Breast epithelium (tissue), 4 donors: ENCODE measurements around the gene ZMYND8. TPM values are rescaled to one million over a fixed set of nuclear protein-coding genes. Genes with fewer than 3 reads are reported as not detected.

Experiments used
- DNase-seq, 2 donors: peaks; one replicate each; pipeline ENCODE4 v3.0.0-alpha.2; 2019; ENCODE audit warnings: low spot score in 2 of 2
- H3K27ac ChIP-seq, 2 donors: fragments of 200-600 bp; sonication (generic) in 1 of 2; one replicate each; pipeline ENCODE4 v1.5.1; 2016 to 2019; ENCODE audit warnings: mild to moderate bottlenecking in 1 of 2
- H3K27me3 ChIP-seq, 2 donors: fragments of 200-600 bp; sonication (generic) in 1 of 2; one replicate each; pipeline versions ENCODE4 v1.5.1 to v1.6.0; 2017 to 2019; ENCODE audit warnings: control low read depth in 1 of 2, mild to moderate bottlenecking in 1 of 2
- H3K36me3 ChIP-seq: fragments of 200-600 bp; one replicate; pipeline ENCODE4 v1.5.1; 2019
- H3K4me1 ChIP-seq, 2 donors: fragments of 200-600 bp; sonication (generic); one replicate each; pipeline ENCODE4 v1.5.1; 2016 to 2019; ENCODE audit warnings: control low read depth in 1 of 2
- H3K4me3 ChIP-seq, 3 donors: fragments of 200-600 bp; sonication (generic); 1 replicate in 2 of 3; 2 replicates in 1 of 3; pipeline ENCODE4 v1.5.1; 2016 to 2019; ENCODE audit warnings: mild to moderate bottlenecking in 3 of 3, moderate library complexity in 2 of 3
- H3K9me3 ChIP-seq, 2 donors: fragments of 200-600 bp; sonication (generic) in 1 of 2; one replicate each; pipeline ENCODE4 v1.5.1; 2016 to 2019; ENCODE audit warnings: control low read depth in 1 of 2
- POLR2A ChIP-seq: fragments of 450-650 bp; IDR thresholded peaks from one replicate; pipeline ENCODE4 v1.6.1; 2016; ENCODE audit warnings: antibody characterized with exemption, mild to moderate bottlenecking, moderate library complexity
- POLR2AphosphoS5 ChIP-seq, 3 donors: sonication (generic); formaldehyde crosslinking; IDR thresholded peaks; one replicate each; pipeline ENCODE4 v1.6.1; 2017; ENCODE audit warnings: antibody characterized with exemption in 3 of 3
- intact Hi-C: fragments of 100-400 bp; cut with DNase I; formaldehyde crosslinking; loops from one replicate; pipeline ENCODE4 v1.15.1; 2023; ENCODE audit warnings: low total_unique reads
- total RNA-seq, 3 donors: library from RNA; depleted of rRNA; stranded (reverse); fragments of >200 nt; gene quantifications; one replicate each; pipeline ENCODE4 v1.1.0, GENCODE V29; 2016
- TF ChIP-seq, protein P1 (sequence below), 3 donors: fragments of 450-650 bp; IDR thresholded peaks; one replicate each; pipeline ENCODE4 v1.5.1; 2016 to 2017; ENCODE audit warnings: antibody characterized with exemption in 3 of 3, mild to moderate bottlenecking in 3 of 3, moderate library complexity in 3 of 3

ZMYND8 gene
- total RNA-seq, 3 donors from 2014 or later: 40.6 to 47.7 (median 41.4) TPM

DNA sequence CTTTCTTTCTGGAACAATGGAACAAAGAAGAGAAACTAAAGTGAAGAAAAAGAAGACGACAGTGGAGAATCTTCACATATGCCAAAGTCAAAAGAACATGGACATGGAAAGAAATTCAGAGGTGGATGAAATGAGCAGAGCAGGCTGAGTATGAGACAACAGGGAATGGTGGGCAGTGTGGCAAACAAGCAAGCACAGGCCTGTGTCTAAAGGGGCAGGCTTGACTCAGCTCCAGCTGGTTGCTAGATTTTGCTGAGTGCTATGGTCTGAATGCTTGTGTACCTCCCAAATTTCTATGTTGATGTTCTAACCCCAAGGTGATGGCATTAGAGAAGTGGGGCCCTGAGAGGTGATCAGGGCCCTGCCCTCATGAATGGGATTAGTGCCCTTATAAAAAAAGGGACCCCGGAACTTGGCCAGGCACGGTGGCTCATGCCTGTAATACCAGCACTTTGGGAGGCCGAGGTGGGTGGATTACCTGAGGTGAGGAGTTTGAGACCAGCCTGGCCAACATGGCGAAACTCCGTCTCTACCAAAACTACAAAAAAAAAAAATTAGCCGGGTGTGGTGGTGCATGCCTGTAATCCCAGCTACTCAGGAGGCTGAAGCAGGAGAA is 49.6 kb downstream of the ZMYND8 start:
- no peak overlapping the region for H3K27ac ChIP-seq
- H3K4me3 ChIP-seq: no peak overlapping the region
- DNase-seq: no peak
- no peaks in the 10 kb centered on the region for H3K9me3 ChIP-seq
- TF ChIP-seq POLR2A: no peak
- TF ChIP-seq, protein P1, sequence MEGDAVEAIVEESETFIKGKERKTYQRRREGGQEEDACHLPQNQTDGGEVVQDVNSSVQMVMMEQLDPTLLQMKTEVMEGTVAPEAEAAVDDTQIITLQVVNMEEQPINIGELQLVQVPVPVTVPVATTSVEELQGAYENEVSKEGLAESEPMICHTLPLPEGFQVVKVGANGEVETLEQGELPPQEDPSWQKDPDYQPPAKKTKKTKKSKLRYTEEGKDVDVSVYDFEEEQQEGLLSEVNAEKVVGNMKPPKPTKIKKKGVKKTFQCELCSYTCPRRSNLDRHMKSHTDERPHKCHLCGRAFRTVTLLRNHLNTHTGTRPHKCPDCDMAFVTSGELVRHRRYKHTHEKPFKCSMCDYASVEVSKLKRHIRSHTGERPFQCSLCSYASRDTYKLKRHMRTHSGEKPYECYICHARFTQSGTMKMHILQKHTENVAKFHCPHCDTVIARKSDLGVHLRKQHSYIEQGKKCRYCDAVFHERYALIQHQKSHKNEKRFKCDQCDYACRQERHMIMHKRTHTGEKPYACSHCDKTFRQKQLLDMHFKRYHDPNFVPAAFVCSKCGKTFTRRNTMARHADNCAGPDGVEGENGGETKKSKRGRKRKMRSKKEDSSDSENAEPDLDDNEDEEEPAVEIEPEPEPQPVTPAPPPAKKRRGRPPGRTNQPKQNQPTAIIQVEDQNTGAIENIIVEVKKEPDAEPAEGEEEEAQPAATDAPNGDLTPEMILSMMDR (IDR thresholded peaks at IDR 0.05): no peak
- no peaks in the 10 kb centered on the region for H3K36me3 ChIP-seq
- H3K4me1 ChIP-seq: no peaks in the 10 kb centered on the region
- intact Hi-C loops: no loop called here
- no peaks in the 10 kb centered on the region for H3K27me3 ChIP-seq

DNA sequence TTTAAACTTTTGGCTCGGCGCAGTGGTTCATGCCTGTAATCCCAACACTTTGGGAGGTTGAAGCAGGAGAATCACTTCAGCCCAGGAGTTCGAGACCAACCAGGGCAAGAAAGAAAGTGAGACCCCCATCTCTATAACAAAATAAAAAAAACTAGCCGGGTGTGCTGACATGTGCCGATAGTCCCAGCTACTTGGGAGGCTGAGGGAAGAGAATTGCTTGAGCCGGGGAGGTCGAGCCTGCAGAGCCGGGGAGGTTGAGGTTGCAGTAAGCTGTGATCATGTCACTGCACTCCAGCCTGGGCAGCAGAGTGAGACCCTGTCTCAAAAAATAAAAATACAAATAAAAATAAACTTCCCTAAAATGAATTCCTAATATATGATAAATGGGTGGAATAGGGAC is 50.4 kb downstream of the ZMYND8 start:
- intact Hi-C loops: no loop called here
- Histone ChIP-seq H3K4me3 (no peak overlapping the region), H3K27me3 (no peaks in the 10 kb centered on the region), H3K27ac (no peak overlapping the region), H3K9me3 (no peaks in the 10 kb centered on the region), H3K4me1 (no peaks in the 10 kb centered on the region), H3K36me3 (no peaks in the 10 kb centered on the region)
- TF ChIP-seq POLR2AphosphoS5 (IDR thresholded peaks at IDR 0.05): no peak
- TF ChIP-seq, protein P1 (IDR thresholded peaks at IDR 0.05): no peak
- no peak for TF ChIP-seq POLR2A
- no peak for DNase-seq

DNA sequence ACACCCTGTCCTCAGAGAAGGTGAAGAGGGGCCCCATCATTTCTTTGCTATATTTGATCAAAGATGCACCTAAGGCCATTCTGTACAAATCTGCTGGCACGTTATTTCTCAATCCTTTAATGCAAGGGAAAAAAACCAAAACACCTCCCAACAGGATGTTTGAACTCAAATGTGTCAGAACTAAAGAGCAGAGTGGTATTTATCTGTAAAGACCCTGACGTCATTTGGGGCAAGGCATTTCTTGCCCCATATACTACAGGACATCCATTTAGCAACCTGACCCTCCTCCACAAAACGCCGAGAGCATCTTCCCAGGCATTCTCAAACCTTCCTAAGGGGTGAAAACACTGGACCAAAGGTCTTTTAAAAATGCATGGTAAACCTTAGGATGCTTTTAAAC is 50.8 kb downstream of the ZMYND8 start:
- Histone ChIP-seq H3K4me1 (no peaks in the 10 kb centered on the region), H3K27me3 (no peaks in the 10 kb centered on the region), H3K4me3 (no peak overlapping the region), H3K27ac (no peak overlapping the region), H3K9me3 (no peaks in the 10 kb centered on the region), H3K36me3 (no peaks in the 10 kb centered on the region)
- intact Hi-C loops: no loop called here
- DNase-seq: no peak
- no peak for TF ChIP-seq POLR2AphosphoS5 (IDR thresholded peaks at IDR 0.05)
- no peak for TF ChIP-seq POLR2A
- TF ChIP-seq, protein P1 (IDR thresholded peaks at IDR 0.05): no peak

DNA sequence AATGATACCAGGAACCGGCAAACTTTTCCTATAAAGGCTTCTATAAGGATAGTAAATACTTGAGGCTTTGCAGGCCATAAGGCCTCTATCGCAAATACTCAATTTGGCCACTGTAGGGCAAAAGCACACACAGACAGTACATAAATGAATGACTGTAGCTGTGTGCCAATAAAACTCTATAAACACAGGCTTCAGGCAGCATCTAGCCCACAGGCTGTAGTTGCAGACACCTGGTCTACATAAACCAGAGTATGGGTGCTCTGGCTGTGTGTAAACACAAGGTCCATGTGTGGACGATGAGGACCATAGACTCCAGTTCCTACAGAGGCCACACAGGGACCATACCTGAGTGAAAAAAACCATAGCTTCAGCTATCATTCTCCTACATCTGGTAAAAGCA is 52.2 kb downstream of the ZMYND8 start:
- H3K4me3 ChIP-seq: no peak overlapping the region
- DNase-seq: no peak
- H3K9me3 ChIP-seq: no peaks in the 10 kb centered on the region
- H3K27me3 ChIP-seq: no peaks in the 10 kb centered on the region
- intact Hi-C loops: no loop called here
- no peaks in the 10 kb centered on the region for H3K36me3 ChIP-seq
- H3K27ac ChIP-seq: peak overlapping the region; percentile 57 to 65
- no peaks in the 10 kb centered on the region for H3K4me1 ChIP-seq
- TF ChIP-seq, protein P1 (IDR thresholded peaks at IDR 0.05): peak in 1 of 3 donors; percentile 38
- TF ChIP-seq POLR2AphosphoS5 (IDR thresholded peaks at IDR 0.05): no peak

DNA sequence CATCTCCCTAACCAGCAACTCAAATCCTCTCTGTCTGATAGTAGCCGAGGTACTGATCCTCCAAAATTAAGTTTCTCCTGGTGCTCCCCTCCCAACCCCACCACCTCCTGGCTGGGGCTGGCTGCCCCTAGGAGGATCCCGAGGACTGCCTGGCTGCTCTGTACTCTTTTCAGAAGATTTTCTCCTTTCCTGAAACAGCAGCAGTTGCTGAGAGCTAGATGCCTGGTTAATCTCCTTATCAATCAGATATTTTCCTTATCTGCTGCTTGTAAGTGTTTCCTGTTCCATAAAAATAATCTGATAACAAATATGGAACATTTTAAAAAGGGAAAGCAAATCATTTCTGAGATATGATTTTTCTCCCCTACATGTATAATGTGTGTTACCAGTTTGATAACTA is 52.8 kb downstream of the ZMYND8 start:
- Histone ChIP-seq H3K36me3 (no peaks in the 10 kb centered on the region), H3K27me3 (no peaks in the 10 kb centered on the region), H3K4me3 (no peak overlapping the region), H3K27ac (peak overlapping the region; percentile 49 to 65), H3K4me1 (no peaks in the 10 kb centered on the region), H3K9me3 (no peaks in the 10 kb centered on the region)
- intact Hi-C loops: no loop called here
- no peak for DNase-seq
- TF ChIP-seq, protein P1 (IDR thresholded peaks at IDR 0.05): no peak
- TF ChIP-seq POLR2A (no peak), POLR2AphosphoS5 (IDR thresholded peaks at IDR 0.05) (no peak)
